GM18517 (cell line): ENCODE data around the gene GABBR2.

ENCODE experiments used
- ATAC-seq: cut with Tn5 transposase; IDR thresholded peaks from one replicate; pipeline ENCODE4 v1.9.1; 2021; ENCODE audit warnings: mild to moderate bottlenecking, moderate library complexity; ENCODE audit not compliant: unreplicated experiment

The GABBR2 gene

DNA sequence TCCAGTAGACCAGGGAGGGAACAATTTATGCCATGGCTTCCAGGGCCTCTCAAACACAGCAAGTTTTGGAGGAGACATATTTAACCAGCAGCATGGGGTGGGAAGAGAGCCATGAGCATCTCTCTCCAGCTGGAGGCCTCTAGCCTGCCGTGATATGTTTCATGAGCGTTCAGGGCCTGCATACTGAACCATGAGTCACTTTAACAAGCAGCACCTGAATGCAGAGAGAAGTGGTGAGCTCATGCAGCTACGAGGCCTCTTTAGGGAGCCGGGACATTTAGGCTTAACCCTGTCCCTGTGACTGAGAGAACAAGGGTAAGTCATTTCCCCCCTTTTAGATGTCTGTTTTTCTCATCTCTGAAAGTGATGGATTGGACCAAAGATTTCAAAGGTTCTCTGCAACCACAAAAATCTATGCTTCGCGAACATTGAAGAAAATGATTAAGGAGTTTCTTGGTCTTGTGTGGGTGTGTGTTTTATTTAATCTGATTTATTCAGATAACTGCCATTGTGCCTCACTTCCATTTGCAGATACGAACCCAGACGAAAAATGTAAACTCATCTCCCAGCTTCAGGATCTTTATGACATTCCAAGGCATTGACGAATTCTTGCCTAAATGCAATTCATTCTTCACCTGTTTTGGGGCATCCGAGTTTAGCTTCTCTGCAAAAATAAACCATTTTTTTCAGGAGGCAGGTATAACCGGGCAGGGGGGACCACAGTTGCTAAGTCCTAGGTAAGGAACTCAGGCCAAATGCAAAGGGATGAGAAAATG, 157.0 kb downstream of the GABBR2 start:
- ATAC-seq: no peak

DNA sequence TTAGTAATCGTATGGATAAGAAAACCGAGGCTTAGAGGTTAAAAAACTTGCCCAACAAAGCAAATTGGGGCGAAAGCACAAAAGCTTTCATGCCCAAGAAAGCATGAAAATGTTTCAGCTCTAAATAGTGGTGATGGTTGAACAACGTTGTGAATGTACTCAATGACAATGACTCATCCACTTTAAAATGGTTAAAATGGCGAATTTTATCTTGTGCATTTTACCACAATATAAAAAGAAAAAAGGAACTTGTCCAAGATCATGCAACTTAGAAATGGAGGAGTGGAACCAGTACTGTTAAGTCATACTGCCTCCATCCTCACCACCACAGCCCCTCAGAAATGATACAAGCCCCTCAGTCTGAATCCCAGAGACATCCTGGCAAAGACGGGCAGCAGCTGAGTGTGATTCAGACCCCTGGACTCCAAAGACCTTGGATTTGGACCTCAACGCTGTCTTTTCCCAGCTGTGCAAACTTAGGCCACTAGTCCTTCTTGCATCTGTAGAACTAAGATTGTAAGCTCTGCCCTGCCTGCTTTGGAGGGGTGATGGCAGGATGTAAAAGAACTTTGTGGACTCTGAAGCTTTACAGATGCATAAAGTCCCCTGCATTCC, 158.4 kb downstream of the GABBR2 start:
- no peak for ATAC-seq

DNA sequence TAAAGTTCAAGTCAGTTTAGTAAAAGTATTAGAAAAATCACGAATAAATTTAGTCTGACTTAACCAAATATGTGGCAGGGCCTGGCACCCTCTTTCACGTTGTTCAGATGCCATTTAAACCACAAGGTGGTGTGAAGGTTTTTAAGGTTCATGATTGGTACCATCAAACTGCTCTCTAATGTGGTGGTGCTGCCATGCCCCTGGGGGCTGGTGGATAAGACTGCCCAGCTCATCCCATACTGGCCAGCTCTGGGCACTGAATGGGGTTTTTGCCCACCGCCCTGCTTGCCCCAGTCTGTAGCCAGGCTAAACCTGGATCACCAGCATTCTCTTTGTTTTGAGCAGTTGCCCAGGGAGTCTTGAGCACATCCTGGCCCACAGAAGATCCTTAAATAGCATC, 159.3 kb downstream of the GABBR2 start:
- no peak for ATAC-seq

DNA sequence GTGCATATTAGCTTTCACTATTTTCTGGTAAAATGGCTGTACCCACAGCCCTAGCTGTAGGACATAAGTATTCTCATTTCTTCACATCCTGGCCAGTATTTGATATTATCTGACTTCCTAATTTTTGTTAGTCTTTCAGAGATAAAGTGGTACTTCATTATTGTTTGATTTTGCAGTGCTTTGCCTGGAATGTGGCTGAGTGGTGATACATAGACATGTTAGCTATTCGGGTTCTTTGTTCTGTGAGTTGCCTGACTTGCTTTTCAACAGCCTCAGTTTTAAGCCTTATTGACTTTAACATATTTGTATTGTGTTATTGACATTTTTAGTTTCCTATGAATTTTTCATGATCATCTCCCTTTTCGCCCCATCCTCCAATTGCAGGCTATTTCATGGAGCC, 161.1 kb downstream of the GABBR2 start:
- no peak for ATAC-seq

DNA sequence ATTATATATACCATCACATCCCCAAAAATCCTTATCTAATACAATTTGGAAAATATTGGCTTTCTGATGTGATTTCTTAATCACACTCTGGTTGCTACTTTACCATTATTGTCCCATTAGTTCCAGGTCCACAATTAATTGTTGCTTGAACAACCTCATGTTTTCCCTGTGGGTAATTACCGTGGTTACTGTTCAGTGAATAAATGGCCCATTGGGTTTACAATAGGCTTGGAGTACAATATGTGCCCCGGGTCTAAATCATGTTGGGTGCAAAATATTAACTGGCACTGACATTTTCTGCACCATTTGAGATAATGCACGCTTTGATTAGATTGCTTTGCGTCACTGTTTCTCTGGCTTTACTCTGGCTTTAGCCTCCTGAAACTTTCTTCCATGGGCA, 163.7 kb downstream of the GABBR2 start:
- no peak for ATAC-seq

DNA sequence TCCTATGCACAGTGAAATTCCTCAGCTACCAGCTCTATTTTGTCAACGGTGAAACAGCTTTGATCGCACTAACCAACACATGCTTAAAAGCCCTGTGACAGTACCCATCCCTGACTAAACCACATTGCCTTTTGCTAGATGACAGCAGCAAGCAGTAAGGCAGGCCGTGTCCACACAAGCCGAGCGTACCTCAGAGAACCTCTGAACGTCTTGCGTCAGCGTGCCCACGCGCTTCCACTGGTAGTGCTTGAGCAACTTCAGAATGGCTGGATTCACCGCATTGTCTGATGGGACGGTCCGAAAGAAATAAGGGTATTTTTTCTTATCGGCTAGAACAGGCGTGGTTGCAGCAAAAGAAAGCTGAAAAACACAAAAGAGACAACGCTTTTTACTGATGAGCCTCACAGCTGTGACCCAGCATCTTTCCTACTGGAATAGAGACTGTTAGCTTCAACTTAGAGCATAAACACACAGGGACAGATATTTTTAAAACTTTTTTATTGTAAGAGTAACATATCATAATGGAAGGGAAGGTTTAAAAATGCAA, 167.0 kb downstream of the GABBR2 start:
- ATAC-seq: no peak

DNA sequence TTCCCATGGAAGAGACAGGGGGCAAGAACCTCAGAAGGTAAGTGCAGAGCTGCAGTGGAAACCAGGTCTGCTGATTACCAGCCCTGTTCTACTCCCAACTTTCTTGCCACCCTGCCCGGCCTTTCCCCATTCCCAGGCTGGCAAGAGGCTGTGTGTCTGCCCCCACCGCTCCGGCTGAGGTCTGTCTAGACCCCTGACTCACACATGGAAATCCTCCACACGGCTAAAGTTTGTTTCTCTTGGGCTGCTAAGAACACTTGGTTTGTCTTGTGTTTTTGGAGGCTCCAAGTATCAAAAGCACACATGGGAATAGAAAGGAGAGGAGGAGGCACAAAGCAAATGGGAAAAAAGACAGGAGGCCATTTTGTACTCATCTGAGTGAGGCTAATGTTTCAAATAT, 168.3 kb downstream of the GABBR2 start:
- no peak for ATAC-seq

DNA sequence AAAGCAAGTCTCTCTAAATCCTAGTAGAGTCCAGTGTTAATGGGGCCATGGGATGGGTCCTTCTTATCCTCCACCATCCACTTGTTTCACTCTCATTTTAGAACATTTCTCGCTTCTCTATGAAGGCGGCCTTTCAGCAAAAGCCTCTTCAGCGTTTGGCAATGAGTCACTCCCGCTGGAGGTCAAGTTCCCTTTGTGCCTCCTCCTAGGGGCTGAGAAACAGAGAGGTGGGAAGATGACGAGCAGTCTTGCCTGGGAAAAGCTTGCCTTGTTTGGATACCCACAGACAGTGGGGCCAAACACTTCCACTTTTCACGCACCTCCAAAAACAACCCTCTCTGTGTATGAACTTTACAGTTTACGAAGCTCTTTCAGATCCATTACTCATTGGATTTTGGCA, 168.8 kb downstream of the GABBR2 start:
- ATAC-seq: no peak

DNA sequence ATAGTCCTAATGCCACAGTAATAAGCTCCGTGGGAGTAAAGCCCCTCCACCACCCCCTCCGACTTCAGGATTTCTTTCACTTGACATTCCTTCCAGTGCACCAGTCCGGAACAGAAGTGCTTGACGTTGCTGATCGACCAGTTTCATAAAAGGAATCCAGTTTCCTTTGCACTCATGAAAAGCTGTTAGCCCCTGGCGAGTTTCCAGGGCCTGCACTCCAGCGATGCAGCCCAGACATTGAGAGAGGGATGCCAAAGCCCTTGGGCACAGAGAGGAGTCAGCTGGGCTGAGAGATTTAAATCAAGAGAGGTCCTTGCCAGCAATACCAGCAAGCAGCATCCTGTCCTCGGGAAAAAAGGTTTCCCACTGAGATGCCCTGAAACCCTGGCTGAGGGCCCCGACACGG, 170.1 kb downstream of the GABBR2 start:
- ATAC-seq: no peak

DNA sequence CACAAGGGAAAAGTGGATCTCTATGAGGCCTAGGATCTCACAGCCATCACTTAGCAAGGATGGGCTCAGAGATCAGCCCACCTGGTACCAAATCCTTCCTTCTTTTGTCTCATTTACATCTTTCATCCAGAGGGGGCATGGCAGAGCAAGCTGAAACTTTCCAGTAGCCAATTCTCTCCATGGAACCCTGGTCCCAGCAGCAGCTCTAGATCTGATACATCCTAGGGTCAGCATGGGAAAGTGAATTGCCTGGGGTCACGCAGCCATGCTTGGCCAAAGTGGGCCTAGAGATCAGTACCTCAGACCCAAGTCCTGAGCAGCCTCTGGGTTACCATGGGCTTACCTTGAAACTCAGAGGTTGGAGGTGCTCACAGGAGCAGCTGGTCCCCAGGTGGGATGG, 170.5 kb downstream of the GABBR2 start:
- no peak for ATAC-seq

DNA sequence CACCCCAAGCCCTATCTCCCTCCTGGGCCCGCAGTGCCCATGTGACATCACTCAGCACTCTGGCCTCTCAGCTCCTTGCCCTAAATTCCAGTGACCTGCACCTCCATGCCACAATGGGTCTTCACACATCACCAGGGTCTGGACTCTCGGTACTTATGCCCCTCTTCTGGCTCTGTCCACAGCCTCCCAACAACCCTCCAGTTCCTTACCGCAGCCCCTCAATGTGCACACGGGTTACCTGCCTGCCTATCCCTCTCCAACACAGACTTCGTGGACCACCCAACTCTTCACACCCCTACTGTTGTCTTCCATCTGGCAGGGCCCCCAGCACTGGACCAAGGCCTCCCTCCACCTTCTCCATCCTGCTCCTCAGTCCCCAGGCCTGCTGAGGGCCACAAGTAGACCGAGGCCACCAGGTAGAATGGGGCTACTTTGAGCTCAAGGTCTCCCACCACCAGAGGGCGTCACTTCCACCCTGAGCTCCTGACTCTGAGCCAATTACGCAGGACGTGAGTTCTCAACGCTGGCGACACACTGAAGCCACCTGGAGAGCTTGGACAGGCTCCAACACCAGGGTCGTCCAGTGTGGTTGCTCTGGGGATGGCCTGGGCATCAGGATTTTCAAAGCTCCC, 172.1 kb downstream of the GABBR2 start:
- no peak for ATAC-seq

DNA sequence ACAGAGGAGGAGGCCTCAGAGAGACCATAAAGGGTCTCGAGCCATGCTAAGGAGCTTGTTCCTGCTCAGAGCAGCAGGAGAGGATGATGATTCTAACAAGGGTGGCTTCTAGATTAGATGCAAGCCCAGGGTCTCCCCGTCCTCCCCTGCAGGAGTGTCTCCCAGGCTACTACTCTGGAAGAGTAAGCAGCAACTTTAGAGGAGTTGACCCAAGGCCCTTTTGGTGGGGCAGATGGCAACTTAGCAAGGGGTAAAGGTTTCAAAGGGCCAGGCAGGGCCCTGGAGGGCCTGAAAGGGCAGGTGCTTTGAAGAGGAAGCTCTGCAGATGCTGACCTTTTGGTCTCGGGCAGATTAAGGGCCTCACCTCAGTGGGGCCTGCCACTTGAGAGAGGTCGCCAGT, 174.9 kb downstream of the GABBR2 start:
- ATAC-seq: no peak

DNA sequence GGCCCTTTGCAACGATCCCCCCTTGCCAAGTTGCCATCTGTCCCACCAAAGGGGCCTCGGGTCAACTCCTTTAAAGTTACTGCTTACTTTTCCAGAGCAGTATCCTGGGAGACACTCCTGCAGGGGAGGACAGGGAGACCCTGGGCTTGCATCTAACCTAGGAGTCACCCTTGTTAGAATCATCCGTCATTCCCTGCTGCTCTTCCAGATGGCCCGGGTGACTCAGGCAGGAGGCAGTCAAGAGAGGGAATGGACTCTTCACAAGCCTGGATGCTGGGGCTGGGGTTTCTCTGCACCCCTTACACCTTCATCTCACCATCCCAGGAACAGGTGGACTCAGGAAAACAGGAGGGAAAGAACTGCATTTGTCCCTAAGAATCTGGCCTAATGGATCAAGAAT, 175.6 kb downstream of the GABBR2 start:
- ATAC-seq: no peak

DNA sequence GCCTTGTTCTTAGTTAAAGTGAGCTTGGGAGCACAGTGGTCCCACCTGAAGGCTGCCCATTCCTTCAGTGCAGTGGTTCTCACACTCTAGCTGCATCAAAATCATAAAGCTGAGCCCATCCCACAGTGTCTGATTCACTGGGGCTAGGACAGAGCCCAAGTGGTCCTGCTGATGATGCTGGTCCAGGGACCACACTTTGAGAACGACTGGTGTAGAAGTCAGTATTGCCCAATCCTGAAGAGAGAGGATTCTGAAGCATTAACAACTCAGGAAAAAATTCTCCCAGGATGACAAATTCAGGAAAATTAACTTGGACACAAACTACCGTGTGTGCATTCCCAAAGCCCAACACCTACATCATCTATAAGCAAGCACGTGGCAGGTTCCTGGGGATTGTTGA, 176.2 kb downstream of the GABBR2 start:
- no peak for ATAC-seq

DNA sequence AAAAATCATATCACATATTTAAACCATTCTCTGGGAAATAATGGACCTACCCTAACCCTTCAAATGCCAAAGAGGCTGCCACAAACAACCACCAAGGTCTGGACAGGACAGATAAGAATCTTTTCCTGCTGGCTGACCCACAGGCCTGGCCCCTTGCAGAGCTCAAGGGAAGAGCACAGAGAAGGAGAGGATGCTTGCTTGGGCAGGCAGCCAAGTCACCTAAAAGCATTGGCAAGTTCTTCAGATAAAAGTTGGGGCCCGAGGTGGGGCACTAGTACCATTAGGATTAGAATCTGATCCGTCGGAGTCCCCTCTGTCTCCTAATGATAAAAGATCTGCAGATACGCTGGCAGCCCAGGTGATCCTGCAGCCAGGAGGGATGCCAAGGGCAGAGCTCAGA, 176.6 kb downstream of the GABBR2 start:
- ATAC-seq: no peak

DNA sequence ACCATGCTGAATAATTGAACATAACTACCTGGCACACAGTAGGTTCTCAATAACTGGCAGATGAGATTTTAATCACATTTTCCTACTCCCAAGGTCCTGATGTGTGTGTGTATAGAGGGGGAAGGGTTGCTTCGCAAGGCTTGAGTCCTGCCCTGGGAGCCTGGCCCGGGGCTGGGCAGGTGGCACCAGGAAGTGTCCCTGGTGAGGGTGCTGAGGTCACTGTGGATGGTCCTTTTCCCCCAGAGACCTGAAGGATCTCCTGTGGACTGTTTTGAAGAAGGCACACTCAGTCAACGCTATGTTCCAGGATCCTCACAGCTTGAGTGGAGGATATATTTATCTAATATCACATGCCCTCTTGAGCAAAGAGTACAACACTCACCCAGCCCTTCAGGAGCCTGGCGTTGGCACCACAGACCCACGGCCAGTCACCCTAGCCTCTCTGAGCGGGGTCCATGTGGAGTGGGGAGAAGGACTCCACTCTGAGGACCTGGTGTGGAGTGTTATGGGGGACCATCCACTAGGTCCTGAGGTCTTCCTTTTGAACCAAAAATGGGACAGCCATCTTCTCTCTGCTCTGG, 177.8 kb downstream of the GABBR2 start:
- ATAC-seq: no peak

DNA sequence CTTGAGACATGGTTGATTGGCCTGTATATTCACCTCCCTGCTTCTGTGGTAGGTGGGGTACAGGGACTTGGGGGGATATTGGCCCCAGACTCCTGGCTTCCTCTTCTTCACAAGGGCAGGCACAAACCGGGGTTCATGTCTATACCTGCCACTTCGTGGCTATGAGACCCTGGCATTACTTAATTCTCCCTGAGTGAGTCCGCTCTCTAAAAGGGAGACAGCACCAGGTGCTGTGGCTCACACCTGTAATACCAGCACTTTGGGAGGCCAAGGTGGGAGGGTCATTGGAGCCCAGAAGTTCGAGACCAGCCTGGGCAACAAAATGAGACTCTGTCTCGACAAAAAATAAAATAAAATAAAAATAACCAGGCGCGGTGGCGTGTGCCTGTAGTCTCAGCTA, 178.5 kb downstream of the GABBR2 start:
- no peak for ATAC-seq

DNA sequence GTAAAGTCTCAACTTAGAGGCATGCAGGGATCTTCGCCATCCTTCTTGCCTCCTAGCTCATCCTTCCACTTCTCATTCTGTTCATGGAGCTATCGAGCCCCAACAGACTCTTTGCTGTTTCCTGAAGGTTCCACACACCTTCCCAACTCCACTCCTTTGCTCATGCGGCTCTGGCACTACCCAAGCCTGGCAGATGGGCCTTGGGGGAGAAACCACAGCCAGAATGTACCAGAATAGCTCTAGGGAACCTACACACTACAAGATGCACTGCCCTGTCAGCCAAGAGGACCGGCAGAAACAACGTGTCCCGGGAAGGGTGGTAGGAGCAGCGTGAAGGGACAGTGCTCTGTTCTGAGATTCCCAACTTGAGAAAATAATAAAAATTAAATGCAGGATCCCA, 178.9 kb downstream of the GABBR2 start:
- ATAC-seq: no peak

DNA sequence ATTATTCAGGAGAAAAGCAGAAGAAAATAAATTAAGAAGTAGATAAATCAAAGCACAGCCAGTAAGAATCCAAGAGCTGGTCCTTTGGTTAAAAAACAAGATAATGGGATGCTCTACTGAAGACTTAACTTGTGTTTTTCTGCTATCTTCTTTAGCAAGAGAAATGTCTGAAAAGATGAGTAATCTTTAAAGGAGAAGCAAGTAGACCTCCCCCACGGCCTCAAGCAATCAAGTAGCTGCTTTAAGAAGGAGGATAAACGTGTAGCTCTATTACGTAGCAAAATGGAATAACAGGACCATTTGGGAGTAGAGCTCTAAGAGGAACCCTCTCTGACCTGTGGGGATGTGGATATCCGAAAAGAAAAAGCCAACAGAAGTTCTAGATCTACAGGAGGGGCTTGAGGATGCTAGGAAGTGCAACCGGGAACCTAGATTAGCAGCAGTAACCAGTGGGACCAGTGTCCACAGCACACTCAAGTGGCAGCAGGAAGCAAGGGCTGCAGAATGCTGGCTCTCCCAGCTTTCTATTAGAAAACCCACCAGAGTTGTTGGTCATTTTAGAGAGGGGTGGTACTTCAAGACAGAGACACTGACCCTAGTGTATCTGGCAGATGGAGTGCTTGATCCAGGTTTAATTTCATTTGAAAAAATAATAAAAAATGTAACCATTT, 185.4 kb downstream of the GABBR2 start:
- no peak for ATAC-seq

DNA sequence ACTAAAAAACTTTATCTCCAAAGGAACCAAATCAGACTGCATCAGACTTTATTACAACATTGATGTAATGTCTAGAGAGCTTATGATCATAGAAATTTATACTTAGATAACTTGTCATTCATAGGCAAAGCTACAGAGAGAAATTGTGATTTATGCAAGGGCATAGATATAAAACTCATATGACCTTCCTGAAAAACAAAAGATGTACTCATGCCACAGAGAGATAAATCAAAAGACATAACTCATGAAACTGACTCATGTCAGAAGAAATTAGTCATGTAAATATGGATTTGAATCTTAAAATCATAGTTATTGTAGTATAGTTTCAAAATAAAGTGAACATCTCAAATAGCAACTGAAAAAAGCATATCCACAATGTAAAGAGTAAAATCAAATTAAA, 186.2 kb downstream of the GABBR2 start:
- ATAC-seq: no peak

DNA sequence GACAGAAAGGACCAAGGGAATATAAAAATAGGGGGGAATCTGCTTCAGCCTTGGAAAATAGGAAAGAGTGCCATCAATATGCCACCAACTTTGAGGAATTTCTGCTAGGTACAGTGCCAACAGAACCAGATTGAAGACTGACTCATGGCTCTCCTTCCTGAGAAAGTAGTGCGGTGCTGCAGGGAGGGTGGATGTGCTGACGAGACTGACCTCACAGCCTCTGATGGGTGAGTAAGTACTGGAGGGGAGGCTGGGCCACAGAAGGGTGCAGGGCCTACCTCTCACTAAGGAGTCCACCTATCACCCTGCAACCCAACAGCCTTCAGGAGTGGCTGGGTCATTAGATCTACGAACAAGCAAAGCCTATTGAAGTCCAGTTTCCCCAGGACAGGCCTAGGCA, 187.6 kb downstream of the GABBR2 start:
- no peak for ATAC-seq
